ENCODE data around the gene SCLY. TPM values are rescaled to one million over a fixed set of nuclear protein-coding genes. Genes with fewer than 3 reads are reported as not detected.

SCLY gene
- total RNA-seq, 1 donor from 2014 or later: 13.6 TPM

DNA sequence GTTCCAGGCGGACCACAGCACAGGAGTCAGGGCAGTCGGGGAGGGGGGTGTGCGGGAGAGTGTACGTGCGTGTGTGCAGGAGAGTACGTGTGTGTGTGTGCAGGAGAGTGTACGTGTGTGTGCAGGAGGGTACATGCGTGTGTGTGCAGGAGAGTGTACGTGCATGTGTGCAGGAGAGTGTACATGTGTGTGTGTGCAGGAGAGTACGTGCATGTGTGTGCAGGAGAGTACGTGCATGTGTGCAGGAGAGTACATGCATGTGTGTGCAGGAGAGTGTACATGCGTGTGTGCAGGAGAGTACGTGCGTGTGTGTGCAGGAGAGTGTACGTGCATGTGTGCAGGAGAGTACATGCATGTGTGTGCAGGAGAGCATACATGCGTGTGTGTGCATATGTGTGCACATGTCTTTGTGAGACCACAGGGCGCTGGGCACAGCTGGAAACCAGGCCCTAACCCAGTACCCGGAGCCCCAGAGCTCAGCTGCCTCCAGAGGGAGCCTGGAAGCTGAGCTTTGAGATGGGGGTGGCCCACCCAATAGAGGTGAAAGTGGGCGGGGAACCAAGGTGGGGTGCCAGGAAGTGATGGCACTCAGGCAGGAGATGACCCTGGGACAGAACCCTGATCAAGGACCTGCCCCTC is 63.8 kb downstream of the SCLY start:
- DNase-seq (ENCODE audit: low spot score): no peak

- DNase-seq (ENCODE audit: low spot score): no peak
Observed at GRCh38 chr2:238125127-238125885, 64.5 kb downstream of the SCLY start.

DNA sequence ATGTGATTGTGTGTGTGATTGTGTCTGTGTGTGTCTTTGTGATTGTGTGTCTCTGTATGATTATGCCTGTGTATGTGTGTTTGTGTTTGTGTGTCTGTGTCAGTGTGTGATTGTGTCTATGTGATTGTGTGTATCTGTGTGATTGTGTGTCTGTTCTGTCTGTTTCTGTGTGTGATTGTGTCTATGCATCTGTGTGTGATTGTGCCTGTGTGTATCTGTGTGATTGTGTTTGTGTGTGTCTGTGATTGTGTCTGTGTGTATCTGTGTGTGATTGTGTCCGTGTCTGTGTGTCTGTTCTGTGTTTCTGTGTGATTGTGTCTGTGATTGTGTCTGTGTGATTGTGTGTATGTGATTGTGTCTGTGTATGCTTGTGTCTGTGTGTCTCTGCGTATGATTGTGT is 65.5 kb downstream of the SCLY start:
- DNase-seq (ENCODE audit: low spot score): no peak

- DNase-seq (ENCODE audit: low spot score): no peak
Observed at GRCh38 chr2:238126775-238127164, 66.0 kb downstream of the SCLY start.

GRCh38 chr2:238127165-238128060 is 66.6 kb downstream of the SCLY start:
- DNase-seq (ENCODE audit: low spot score): no peak

DNA sequence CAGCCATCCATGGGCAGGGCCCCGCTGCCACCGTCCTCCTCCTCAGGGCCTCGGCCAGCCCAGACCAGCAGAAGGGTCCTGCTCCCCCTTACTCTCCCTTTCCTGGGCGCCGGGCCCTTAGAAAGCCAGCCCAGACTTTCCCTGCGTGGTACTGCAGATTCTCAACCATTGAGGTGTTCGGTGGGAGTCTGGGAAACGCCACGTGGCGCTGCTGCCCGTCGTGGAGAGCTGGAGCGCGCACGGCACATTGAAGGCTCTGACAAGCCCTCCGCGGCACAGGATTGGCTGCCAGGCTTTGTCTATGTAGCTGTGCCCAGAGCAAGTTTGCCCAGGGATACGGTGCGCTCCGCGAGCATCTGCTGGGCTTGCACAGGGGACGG is 67.2 kb downstream of the SCLY start:
- no peak for DNase-seq (ENCODE audit: low spot score)

DNA sequence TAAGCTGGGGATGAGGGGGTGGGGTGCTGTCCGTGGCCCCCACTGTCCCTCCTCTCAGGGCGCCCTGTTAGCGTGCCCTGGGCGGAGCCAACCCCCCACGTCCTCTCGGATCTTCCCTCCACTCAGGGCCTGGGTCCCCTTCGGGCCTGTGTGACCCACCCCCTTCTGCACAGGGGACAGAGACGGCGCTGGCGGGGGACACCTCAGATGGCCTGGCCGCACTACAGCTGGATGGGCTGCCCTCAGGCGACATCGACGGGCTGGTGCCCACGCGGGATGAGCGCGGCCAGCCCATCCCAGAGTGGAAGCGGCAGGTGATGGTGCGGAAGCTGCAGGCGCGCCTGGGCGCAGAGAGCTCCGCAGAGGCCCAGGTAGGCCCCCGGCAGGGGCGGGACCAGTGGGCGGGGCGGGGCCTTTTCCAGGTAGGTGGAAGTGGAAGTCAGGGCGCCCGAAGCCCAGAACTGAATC is 67.8 kb downstream of the SCLY start:
- no peak for DNase-seq (ENCODE audit: low spot score)

- no peak for DNase-seq (ENCODE audit: low spot score)
Observed at GRCh38 chr2:238129166-238130010, 68.6 kb downstream of the SCLY start.

DNA sequence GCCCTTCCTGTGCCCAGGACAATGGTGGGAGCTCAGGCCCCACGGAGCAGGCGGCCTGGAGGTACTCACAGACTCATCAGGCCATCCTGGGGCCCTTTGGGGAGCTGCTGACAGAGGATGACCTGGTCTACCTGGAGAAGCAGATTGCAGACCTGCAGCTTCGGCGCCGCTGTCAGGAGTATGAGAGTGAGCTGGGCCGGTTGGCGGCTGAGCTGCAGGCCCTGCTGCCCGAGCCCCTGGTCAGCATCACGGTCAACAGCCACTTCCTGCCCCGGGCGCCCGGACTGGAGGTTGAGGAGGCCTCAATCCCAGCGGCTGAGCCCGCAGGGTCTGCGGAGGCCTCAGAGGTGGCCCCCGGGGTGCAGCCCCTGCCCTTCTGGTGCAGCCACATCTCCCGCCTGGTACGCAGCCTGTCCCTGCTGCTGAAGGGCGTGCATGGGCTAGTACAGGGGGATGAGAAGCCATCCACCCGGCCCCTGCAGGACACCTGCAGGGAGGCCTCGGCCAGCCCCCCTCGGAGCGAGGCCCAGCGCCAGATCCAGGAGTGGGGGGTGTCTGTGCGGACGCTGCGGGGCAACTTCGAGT is 69.4 kb downstream of the SCLY start:
- no peak for DNase-seq (ENCODE audit: low spot score)

- no peak for DNase-seq (ENCODE audit: low spot score)
Observed at GRCh38 chr2:238130696-238131628, 70.2 kb downstream of the SCLY start.

GRCh38 chr2:238131761-238132462 is 71.1 kb downstream of the SCLY start:
- no peak for DNase-seq (ENCODE audit: low spot score)

DNA sequence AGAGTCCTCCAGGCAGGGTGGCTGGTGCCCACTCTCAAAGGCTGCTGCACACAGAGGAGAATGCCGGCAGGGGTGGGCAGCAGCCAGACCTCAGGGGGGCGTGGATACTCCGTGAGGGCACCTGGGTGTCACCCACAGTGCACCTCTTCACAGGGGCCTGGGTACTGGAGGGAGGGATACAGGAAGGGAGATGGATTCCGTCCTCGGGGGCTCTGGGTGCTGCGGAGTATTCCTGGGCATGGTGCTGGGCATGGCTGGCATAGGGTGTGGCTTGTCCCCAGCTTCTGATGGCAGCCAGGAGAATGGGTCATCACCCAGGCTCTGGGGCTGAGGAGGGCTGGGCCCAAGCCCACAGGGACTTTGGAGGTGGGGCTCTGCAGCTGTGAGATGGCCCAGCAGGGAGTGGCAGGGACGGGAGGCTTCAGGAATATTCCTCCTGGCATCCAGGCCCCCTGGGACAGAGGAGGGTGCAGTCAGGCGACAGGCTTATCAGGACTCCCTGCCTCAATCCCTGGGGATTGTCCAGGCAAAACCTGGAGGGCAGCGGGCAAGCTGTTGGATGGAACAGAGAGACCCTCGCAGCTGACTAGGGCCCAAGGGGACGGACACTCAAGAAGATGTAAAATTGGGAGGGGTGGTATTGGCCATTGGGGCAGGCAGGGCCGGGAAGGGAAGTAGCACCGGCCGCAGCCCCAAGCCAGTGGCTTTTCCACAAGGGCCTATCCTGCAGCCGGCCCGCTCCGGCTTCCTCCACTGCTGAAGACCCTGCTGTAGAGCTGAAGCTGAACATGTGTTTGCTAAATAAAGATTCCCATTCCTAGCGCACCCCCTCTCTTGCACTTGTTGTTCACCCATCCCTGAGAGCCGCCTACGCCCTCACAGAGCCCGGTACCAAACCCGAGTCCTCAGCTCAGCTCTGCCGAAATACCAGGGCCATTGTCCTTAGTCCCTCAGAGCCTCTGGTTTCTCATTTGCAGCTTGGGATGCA is 72.0 kb downstream of the SCLY start:
- no peak for DNase-seq (ENCODE audit: low spot score)

DNA sequence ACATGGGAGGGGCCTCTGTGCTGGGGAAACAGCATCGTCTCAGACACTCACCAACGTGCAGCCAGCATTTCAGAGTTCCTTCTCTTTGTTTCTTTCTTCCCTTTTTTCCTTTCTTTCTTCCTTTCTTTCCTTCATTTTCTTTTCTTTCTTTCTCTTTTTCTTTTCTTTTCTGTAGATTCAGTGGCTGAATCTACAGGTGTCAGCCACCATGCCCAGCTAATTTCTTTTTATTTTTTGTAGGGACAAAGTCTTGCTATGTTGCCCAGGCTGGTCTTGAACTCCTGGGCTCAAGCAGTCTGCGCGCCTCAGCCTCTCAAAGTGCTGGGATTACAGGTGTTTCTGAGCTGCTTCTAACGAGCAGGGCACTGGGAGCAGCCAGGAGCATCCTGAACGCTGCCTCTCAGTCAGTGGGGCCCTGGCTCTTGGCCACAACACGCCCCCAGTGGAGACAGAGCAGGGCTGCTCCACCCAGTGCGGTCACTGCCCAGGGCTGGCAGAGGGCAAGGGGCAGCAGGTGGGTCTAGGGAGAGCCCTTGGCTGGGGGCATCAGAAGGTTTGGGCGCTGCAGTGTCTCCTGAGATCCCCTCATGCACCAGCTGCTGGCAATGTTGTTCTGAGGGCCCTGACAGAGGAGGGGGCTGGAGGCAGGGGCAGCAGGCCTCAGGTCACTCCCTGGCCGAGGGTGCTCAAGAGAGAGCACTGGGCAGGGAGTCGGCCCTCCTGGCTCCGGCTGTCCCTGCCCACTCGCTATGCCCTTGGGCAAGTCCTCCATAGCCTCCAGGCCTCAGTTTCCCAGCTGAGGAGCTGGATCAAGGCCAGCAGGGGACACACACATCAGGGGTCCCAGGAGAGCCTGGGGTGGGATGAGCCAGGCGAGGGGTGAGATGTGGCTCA is 72.9 kb downstream of the SCLY start:
- DNase-seq (ENCODE audit: low spot score): no peak

GRCh38 chr2:238134393-238134785 is 73.6 kb downstream of the SCLY start:
- DNase-seq (ENCODE audit: low spot score): no peak

DNA sequence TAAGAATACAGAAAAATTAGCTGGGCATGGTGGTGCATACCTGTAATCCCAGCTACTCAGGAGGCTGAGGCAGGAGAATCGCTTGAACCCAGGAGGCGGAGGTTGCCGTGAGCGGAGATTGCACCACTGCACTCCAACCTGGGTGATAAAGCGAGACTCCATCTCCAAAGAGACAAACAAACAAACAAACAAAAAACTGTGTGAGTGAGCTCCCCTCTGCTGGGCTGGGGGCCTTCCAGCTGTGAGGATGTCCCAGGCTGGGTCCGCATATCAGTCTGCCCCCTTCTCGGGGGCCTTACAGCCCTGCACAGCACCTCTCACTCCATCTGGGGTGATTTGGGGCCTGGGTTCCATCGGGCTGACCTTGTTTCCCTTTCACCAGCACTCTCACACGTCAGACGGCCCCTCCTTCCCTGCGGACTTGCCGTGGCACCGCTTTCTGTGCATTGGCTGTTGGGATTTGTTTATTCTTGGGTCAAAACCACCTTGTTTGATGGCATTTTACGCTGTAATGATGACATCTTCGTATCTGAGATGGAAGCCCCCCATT is 74.9 kb downstream of the SCLY start:
- no peak for DNase-seq (ENCODE audit: low spot score)

DNA sequence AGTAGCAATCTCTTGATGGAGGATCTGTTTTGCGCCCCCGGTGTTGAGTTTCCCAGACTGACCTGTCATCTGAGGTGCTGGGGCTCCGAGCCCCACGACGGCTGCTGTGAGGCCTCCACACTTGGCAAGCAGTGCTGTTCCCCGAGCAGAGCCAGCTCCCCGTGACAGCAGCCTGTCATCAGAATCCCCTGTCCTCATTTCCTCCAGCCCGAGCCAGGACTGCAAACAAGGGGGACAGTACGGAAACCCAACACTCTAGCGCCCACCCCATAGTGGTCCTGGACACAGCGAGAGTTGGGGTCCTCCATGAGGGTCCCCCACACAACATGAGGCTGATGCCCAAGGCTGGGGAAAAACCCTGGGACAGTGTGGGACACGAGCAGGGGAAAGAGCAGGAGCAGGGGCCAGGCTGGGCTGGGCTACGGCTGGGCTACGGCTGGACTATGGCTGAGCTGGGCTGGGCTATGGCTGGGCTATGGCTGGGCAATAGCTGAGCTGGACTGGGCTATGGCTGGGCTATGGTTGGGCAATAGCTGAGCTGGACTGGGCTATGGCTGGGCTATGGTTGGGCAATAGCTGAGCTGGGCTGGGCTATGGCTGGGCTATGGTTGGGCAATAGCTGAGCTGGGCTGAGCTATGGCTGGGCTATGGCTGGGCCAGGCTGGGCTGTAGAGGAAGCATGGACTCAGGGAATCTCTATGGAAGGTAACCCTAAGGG is 76.2 kb downstream of the SCLY start:
- DNase-seq (ENCODE audit: low spot score): no peak

Data from mesenteric fat pad (tissue), 1 donor.